NK-92 (cell line): ENCODE results near the gene YES1.
"Not testable (repeated sequence)": the region's sequence is repeated elsewhere in the genome, so short reads cannot be mapped to it uniquely, and the experiment has no call there.

Source experiments
- DNase-seq: peaks from one replicate; lab custom pipeline; 2025; ENCODE audit not compliant: unreplicated experiment; lab: John Stamatoyannopoulos, UW

YES1 gene

GRCh38 chr18:686339-687111 lies 125.5 kb downstream of the YES1 start:
- no peak for DNase-seq

- no peak for DNase-seq
Observed at GRCh38 chr18:685438-685837, 126.6 kb downstream of the YES1 start.

GRCh38 chr18:683531-683930 lies 128.5 kb downstream of the YES1 start:
- DNase-seq, result no peak

- DNase-seq, result no peak
Observed at GRCh38 chr18:682833-683232, 129.2 kb downstream of the YES1 start.

GRCh38 chr18:682416-682815 lies 129.6 kb downstream of the YES1 start:
- DNase-seq, result not testable (repeated sequence)

- no peak for DNase-seq
Observed at GRCh38 chr18:681985-682384, 130.1 kb downstream of the YES1 start.

GRCh38 chr18:680392-680791 lies 131.7 kb downstream of the YES1 start:
- DNase-seq, result no peak

GRCh38 chr18:679516-679915 lies 132.5 kb downstream of the YES1 start:
- no peak for DNase-seq

- no peak for DNase-seq
Observed at GRCh38 chr18:678482-679182, 133.4 kb downstream of the YES1 start.

- DNase-seq, result no peak
Observed at GRCh38 chr18:677951-678381, 134.1 kb downstream of the YES1 start.

GRCh38 chr18:677145-677544 lies 134.9 kb downstream of the YES1 start:
- DNase-seq, result no peak

GRCh38 chr18:676736-677135 lies 135.3 kb downstream of the YES1 start:
- DNase-seq, result no peak

GRCh38 chr18:676069-676468 lies 136.0 kb downstream of the YES1 start:
- DNase-seq, result no peak

GRCh38 chr18:675307-675706 lies 136.7 kb downstream of the YES1 start:
- DNase-seq, result no peak

GRCh38 chr18:673769-674168 lies 138.3 kb downstream of the YES1 start:
- DNase-seq, result no peak

- no peak for DNase-seq
Observed at GRCh38 chr18:673317-673716, 138.7 kb downstream of the YES1 start.
